H1 (cell line): ENCODE measurements around the gene RPP30. TPM values are rescaled to one million over a fixed set of nuclear protein-coding genes. Genes with fewer than 3 reads are reported as not detected.

ENCODE experiments used
- CTCF ChIA-PET: fragments of 300-600 bp; sonication (Branson Sonifier 250); formaldehyde crosslinking; loops from one replicate; lab custom pipeline; 2021; ENCODE audit not compliant: partially characterized antibody; lab: Charles Lee
- POLR2A ChIA-PET: fragments of 300-600 bp; sonication (Branson Sonifier 250); formaldehyde crosslinking; loops from one replicate; lab custom pipeline; 2021; ENCODE audit warnings: inconsistent platforms; ENCODE audit not compliant: partially characterized antibody; lab: Charles Lee
- DNase-seq, 2 experiments: peaks; one replicate each; pipeline versions ENCODE4 v3.0.0 to v3.0.0-alpha.2; 2010 to 2022; ENCODE audit warnings: low spot score in 2 of 2, low read depth in 1 of 2, mixed read lengths in 1 of 2
- FAIRE-seq: peaks from 2 replicates; lab custom pipeline; 2011; peaks lifted over from hg19 to GRCh38; lab: Jason Lieb, UNC
- H2AFZ ChIP-seq: 2 replicates; pipeline ENCODE4 v1.8.1; 2012; ENCODE audit warnings: low read length, inconsistent platforms
- H2AK5ac ChIP-seq: 2 replicates; pipeline ENCODE4 v1.6.1; 2013; ENCODE audit warnings: low read depth, low read length
- H2BK120ac ChIP-seq: replicated peaks from 2 replicates; pipeline ENCODE3; 2013; ENCODE audit warnings: low read depth, low read length, inconsistent platforms
- H2BK12ac ChIP-seq: 2 replicates; pipeline ENCODE4 v1.6.1; 2013; ENCODE audit warnings: low read depth, low read length
- H2BK15ac ChIP-seq: 2 replicates; pipeline ENCODE4 v1.6.1; 2013; ENCODE audit warnings: low read length
- H2BK20ac ChIP-seq: 2 replicates; pipeline ENCODE4 v1.6.1; 2013; ENCODE audit warnings: low read length
- H2BK5ac ChIP-seq: 2 replicates; pipeline ENCODE4 v1.6.1; 2013; ENCODE audit warnings: low read depth, low read length
- H3K14ac ChIP-seq: 2 replicates; pipeline ENCODE4 v1.6.1; 2013; ENCODE audit warnings: inconsistent platforms; ENCODE audit not compliant: insufficient read length
- H3K18ac ChIP-seq: 2 replicates; pipeline ENCODE4 v1.6.1; 2013; ENCODE audit warnings: low read length; ENCODE audit errors: extremely low read depth
- H3K23ac ChIP-seq: 2 replicates; pipeline ENCODE4 v1.6.1; 2013; ENCODE audit warnings: inconsistent platforms; ENCODE audit not compliant: insufficient read length
- H3K23me2 ChIP-seq: 2 replicates; pipeline ENCODE4 v1.6.1; 2013; ENCODE audit warnings: low read depth, low read length
- H3K27ac ChIP-seq: 2 replicates; pipeline ENCODE4 v1.6.1; 2011; ENCODE audit warnings: low read depth, low read length, inconsistent platforms
- H3K27me3 ChIP-seq, 4 experiments: replicated peaks in 1 of 4; 1 replicate in 1 of 4; 2 replicates in 3 of 4; pipeline versions ENCODE4 v1.6.1 to v1.8.1; 2011 to 2013; ENCODE audit warnings: low read length in 3 of 4, mild to moderate bottlenecking in 3 of 4, inconsistent platforms in 2 of 4, mixed read lengths in 2 of 4, moderate library complexity in 1 of 4; ENCODE audit not compliant: control insufficient read depth in 3 of 4, insufficient read depth in 3 of 4; ENCODE audit errors: extremely low read depth in 1 of 4
- H3K36me3 ChIP-seq, 4 experiments: 2 replicates each; pipeline versions ENCODE4 v1.6.1 to v1.8.1; 2011 to 2013; ENCODE audit warnings: mild to moderate bottlenecking in 4 of 4, low read length in 3 of 4, moderate library complexity in 2 of 4, control low read depth in 1 of 4, inconsistent platforms in 1 of 4; ENCODE audit not compliant: insufficient read depth in 4 of 4, control insufficient read depth in 2 of 4
- H3K4ac ChIP-seq: replicated peaks from 2 replicates; pipeline ENCODE3; 2013; ENCODE audit warnings: low read length, low read depth, mixed read lengths, inconsistent platforms; ENCODE audit not compliant: insufficient read length
- H3K4me1 ChIP-seq, 4 experiments: replicated peaks in 1 of 4; 1 replicate in 1 of 4; 2 replicates in 3 of 4; pipeline versions ENCODE4 v1.6.1 to v1.8.1; 2011 to 2013; ENCODE audit warnings: low read length in 3 of 4, inconsistent platforms in 2 of 4, mixed read lengths in 1 of 4; ENCODE audit not compliant: insufficient read depth in 4 of 4, control insufficient read depth in 3 of 4
- H3K4me2 ChIP-seq, 2 experiments: 2 replicates each; pipeline versions ENCODE4 v1.6.1 to v1.8.1; 2011 to 2013; ENCODE audit warnings: low read depth in 2 of 2, low read length in 2 of 2, control low read depth in 1 of 2, inconsistent platforms in 1 of 2, mild to moderate bottlenecking in 1 of 2; ENCODE audit not compliant: insufficient read depth in 1 of 2
- H3K4me3 ChIP-seq, 4 experiments: fragments of 200-600, 300-600 bp in 1 of 4; sonication (generic), shearing (Covaris generic), sonication (Bioruptor Twin) in 1 of 4; 2 replicates each; pipeline versions ENCODE4 v1.5.1 to v1.8.1; 2011 to 2016; ENCODE audit warnings: low read length in 4 of 4, low read depth in 3 of 4, control low read depth in 2 of 4, inconsistent platforms in 2 of 4, mild to moderate bottlenecking in 2 of 4, mixed read lengths in 1 of 4, moderate library complexity in 1 of 4; ENCODE audit not compliant: insufficient read depth in 2 of 4; ENCODE audit errors: extremely low read depth in 1 of 4
- H3K56ac ChIP-seq: replicated peaks from 2 replicates; pipeline ENCODE3; 2013; ENCODE audit warnings: low read depth, mild to moderate bottlenecking, mixed read lengths, low read length, inconsistent platforms; ENCODE audit not compliant: insufficient read length
- H3K79me1 ChIP-seq: 2 replicates; pipeline ENCODE4 v1.6.1; 2013; ENCODE audit warnings: low read depth, low read length, control low read depth
- H3K79me2 ChIP-seq, 2 experiments: 2 replicates each; pipeline versions ENCODE4 v1.6.1 to v1.8.1; 2012 to 2013; ENCODE audit warnings: low read length in 2 of 2, mild to moderate bottlenecking in 2 of 2, inconsistent platforms in 1 of 2; ENCODE audit not compliant: insufficient read depth in 2 of 2, control insufficient read depth in 1 of 2
- H3K9ac ChIP-seq, 4 experiments: replicated peaks in 1 of 4; 1 replicate in 1 of 4; 2 replicates in 3 of 4; pipeline versions ENCODE4 v1.6.1 to v1.8.1; 2011 to 2013; ENCODE audit warnings: low read depth in 3 of 4, low read length in 3 of 4, control low read depth in 2 of 4, mild to moderate bottlenecking in 2 of 4, moderate library complexity in 2 of 4, inconsistent platforms in 1 of 4; ENCODE audit errors: extremely low read depth in 1 of 4
- H3K9me3 ChIP-seq, 2 experiments: 2 replicates each; pipeline versions ENCODE4 v1.6.1 to v1.8.1; 2012 to 2013; ENCODE audit warnings: mild to moderate bottlenecking in 2 of 2, moderate library complexity in 2 of 2, control low read depth in 1 of 2, inconsistent platforms in 1 of 2, low read depth in 1 of 2, low read length in 1 of 2, mixed read lengths in 1 of 2; ENCODE audit not compliant: insufficient read depth in 2 of 2
- H4K20me1 ChIP-seq, 2 experiments: replicated peaks in 1 of 2; 2 replicates each; pipeline versions ENCODE3 to v1.8.1; 2011 to 2013; ENCODE audit warnings: inconsistent platforms in 2 of 2, low read length in 2 of 2, mild to moderate bottlenecking in 1 of 2; ENCODE audit not compliant: insufficient read depth in 2 of 2, control insufficient read depth in 1 of 2
- H4K5ac ChIP-seq: 2 replicates; pipeline ENCODE4 v1.6.1; 2013; ENCODE audit warnings: low read length, low read depth, mixed read lengths, inconsistent platforms; ENCODE audit not compliant: insufficient read length
- H4K8ac ChIP-seq: 2 replicates; pipeline ENCODE4 v1.8.0; 2013; ENCODE audit warnings: mild to moderate bottlenecking, moderate library complexity, low read length, inconsistent platforms; ENCODE audit not compliant: insufficient read depth; ENCODE audit errors: extremely low read depth
- H4K91ac ChIP-seq: replicated peaks from 2 replicates; pipeline ENCODE3; 2013; ENCODE audit warnings: low read length, mixed read lengths, inconsistent platforms; ENCODE audit not compliant: insufficient read length
- WGBS, 2 experiments: shearing (Covaris generic) in 1 of 2; methylation state at CpG; one replicate each; pipeline versions ENCODE4 v1.1.6 to v1.1.7; 2013 to 2015; ENCODE audit warnings: low lambda C conversion rate in 2 of 2, mixed read lengths in 2 of 2, inconsistent platforms in 1 of 2, low coverage in 1 of 2, missing lambda C conversion rate in 1 of 2; ENCODE audit not compliant: insufficient replicate concordance in 2 of 2, insufficient coverage in 1 of 2, insufficient read length in 1 of 2; ENCODE audit errors: extremely low coverage in 1 of 2, missing lambda C conversion rate in 1 of 2; 5-methylcytosine and 5-hydroxymethylcytosine counted together
- polyA plus RNA-seq, 7 experiments: library from polyadenylated mRNA; depleted of rRNA in 3 of 7; stranded (reverse) in 5 of 7; unstranded in 2 of 7; fragments of >200 nt in 5 of 7; fragments of 200-250 nt in 2 of 7; gene quantifications; 1 replicate in 5 of 7; 2 replicates in 1 of 7; 4 replicates in 1 of 7; pipeline versions ENCODE4 v1.2.1 to v1.2.3, GENCODE V29; 2011 to 2013; ENCODE audit warnings: missing spikeins in 2 of 7, mixed read lengths in 2 of 7
- total RNA-seq: library from RNA; stranded (reverse); fragmentation: NEBNext Ultra II Directional; extraction: Animal tissue kit (Norgen Biotek cat#: 25700); gene quantifications from 2 replicates; pipeline ENCODE4 v1.2.1, GENCODE V29; 2021

Gene RPP30
- total and polyA plus RNA-seq, 2 of the 8 experiments (the other 6 are each of a cell fraction or from before 2014, with no cell fraction given) = 38.9 to 79.7 TPM

DNA sequence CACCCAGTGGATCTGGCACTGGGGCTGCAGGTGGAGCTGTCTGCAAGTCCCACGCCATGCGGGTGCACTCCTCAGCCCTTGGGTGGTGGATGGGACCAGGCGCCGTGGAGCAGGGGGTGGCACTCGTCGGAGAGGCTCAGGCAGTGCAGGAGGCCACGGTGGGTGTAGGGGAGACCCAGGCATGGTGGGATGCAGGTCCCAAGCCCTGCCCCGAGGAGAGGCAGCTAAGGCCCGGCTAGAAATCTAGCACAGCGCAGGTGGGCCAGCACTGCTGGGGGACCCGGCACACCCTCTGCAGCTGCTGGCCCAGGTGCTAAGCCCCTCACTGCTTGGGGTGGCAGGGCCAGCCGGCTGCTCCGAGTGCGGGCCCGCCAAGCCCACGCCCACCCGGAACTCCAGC, 39.7 kb upstream of the RPP30 start:
- 93% methylated on average over 17 of the region's 17 CpGs; no CpG with 5 or more reads in 1 of the 2 experiments for WGBS, 2 experiments
- Histone ChIP-seq H3K4me1 (no peaks in the 10 kb centered on the region), H3K27ac (no peak overlapping the region), H3K9ac (no peak overlapping the region), H3K23me2 (no peaks in the 10 kb centered on the region), H2BK5ac (no peak overlapping the region), H2AFZ (no peak overlapping the region), H3K9me3 (peaks cover 0 to 9% of the 10 kb centered on the region in 2 experiments; a peak in 2 of 4 replicates), H3K4ac (no peak overlapping the region), H2AK5ac (no peak overlapping the region), H3K4me3 (no peak overlapping the region), H3K23ac (no peak overlapping the region), H2BK20ac (no peak overlapping the region), H3K79me2 (peaks cover 0 to 80% of the 10 kb centered on the region in 2 experiments; a peak in 2 of 4 replicates), H2BK12ac (no peak overlapping the region), H3K56ac (no peak overlapping the region), H4K91ac (no peak overlapping the region), H4K5ac (no peak overlapping the region), H3K36me3 (peaks cover 0 to 6% (median 0%) of the 10 kb centered on the region in 4 experiments; a peak in 2 of 8 replicates), H2BK120ac (no peak overlapping the region), H3K4me2 (no peak overlapping the region), H2BK15ac (no peak overlapping the region), H3K79me1 (no peaks in the 10 kb centered on the region), H3K27me3 (no peaks in the 10 kb centered on the region), H3K14ac (no peak overlapping the region), H4K8ac (no peak overlapping the region), H3K18ac (no peak overlapping the region), H4K20me1 (no peaks in the 10 kb centered on the region)
- FAIRE-seq (no peak), DNase-seq (no peak)
- ChIA-PET CTCF (interaction anchor here (2.7 kb wide), 1 partner anchor 44 kb away, joined by 7 read pairs; no protein-coding TSS in a partner anchor), POLR2A (interaction anchor here (0.9 kb wide), 2 partner anchors 8 to 11 kb away, joined by 3 read pairs; no protein-coding TSS in a partner anchor)
